ENCODE results near the gene KLHL29. TPM values are rescaled to one million over a fixed set of nuclear protein-coding genes. Genes with fewer than 3 reads are reported as not detected.

KLHL29 gene
- total RNA-seq, 6 experiments from 2014 or later = 1.2 to 10.2 (median 6.4) TPM

GRCh38 chr2:23745068-23745725, 360.2 kb downstream of the KLHL29 start:
- no peak for ATAC-seq
- 93% methylated on average over 7 of the region's 8 CpGs for WGBS (ENCODE audit: insufficient coverage, low coverage, low lambda C conversion rate, missing lambda C conversion rate)
- no peaks in the 10 kb centered on the region for H3K36me3 ChIP-seq

GRCh38 chr2:23745726-23746105, 360.7 kb downstream of the KLHL29 start:
- Histone ChIP-seq H3K27me3 (no peaks in the 10 kb centered on the region), H3K27ac (peak overlapping the region in 2 of 3 donors; percentile 2 to 20), H3K4me1 (peaks cover 0 to 14% (median 2%) of the 10 kb centered on the region in 4 donors), H3K4me3 (no peak overlapping the region), H3K9me3 (no peaks in the 10 kb centered on the region), H3K36me3 (no peaks in the 10 kb centered on the region)
- TF ChIP-seq, protein P1, sequence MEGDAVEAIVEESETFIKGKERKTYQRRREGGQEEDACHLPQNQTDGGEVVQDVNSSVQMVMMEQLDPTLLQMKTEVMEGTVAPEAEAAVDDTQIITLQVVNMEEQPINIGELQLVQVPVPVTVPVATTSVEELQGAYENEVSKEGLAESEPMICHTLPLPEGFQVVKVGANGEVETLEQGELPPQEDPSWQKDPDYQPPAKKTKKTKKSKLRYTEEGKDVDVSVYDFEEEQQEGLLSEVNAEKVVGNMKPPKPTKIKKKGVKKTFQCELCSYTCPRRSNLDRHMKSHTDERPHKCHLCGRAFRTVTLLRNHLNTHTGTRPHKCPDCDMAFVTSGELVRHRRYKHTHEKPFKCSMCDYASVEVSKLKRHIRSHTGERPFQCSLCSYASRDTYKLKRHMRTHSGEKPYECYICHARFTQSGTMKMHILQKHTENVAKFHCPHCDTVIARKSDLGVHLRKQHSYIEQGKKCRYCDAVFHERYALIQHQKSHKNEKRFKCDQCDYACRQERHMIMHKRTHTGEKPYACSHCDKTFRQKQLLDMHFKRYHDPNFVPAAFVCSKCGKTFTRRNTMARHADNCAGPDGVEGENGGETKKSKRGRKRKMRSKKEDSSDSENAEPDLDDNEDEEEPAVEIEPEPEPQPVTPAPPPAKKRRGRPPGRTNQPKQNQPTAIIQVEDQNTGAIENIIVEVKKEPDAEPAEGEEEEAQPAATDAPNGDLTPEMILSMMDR (IDR thresholded peaks at IDR 0.05) = no peak
- no peak for TF ChIP-seq POLR2A (IDR thresholded peaks at IDR 0.05)
- intact Hi-C loops (cut with DNase I) = no loop called here
- peak in 1 of 3 donors; percentile 66 for DNase-seq
- peak; percentile 97 to 99 (median 98) for ATAC-seq

More at GRCh38 chr2:23745068-23745725, 360.2 kb downstream of the KLHL29 start:
- peaks cover 0 to 14% (median 2%) of the 10 kb centered on the region in 4 donors for H3K4me1 ChIP-seq
- intact Hi-C loops (cut with DNase I) = no loop called here
- no peak overlapping the region for H3K4me3 ChIP-seq
- DNase-seq = no peak
- no peak overlapping the region for H3K27ac ChIP-seq
- H3K9me3 ChIP-seq = no peaks in the 10 kb centered on the region
- TF ChIP-seq, protein P1 (IDR thresholded peaks at IDR 0.05) = no peak
- TF ChIP-seq POLR2A (IDR thresholded peaks at IDR 0.05) = no peak
- H3K27me3 ChIP-seq = no peaks in the 10 kb centered on the region

DNA sequence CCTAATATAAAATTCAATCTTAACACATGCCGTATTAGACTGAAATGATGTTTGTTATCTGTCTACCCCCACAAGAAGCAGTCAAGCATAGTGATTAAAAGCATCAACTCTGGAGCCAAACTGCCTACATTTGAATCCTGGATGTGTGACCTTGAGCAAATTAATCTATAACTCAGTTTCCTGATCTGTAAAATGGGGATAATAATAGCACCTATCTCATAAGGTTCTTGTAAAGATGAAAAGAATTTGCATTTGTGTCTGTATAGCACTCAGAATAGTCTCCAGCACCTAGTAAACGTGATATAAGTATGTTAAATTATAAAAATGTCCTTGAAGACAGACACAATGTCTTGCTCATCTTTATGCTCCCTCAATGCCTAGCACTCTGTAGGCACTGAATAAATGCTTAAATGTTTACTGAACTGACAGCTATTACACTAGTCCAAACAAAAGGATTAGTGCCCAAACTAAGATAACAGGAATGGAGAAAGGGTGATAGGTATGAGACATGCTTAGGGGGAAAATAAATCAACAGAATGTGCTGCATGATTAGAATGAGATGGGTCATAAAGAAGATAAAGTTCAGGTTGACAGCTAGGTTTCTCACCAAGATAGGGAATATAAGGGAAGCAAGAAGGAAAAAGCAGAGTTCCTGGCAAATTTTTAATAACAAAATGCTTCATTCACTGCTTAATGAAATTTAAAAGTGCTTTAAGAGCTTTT, 361.3 kb downstream of the KLHL29 start:
- TF ChIP-seq, protein P1 (IDR thresholded peaks at IDR 0.05) = no peak
- no peak for TF ChIP-seq POLR2A (IDR thresholded peaks at IDR 0.05)
- Histone ChIP-seq H3K4me1 (peaks cover 0 to 14% (median 2%) of the 10 kb centered on the region in 4 donors), H3K36me3 (no peaks in the 10 kb centered on the region), H3K27ac (peak overlapping the region in 2 of 3 donors; percentile 2 to 20), H3K9me3 (no peaks in the 10 kb centered on the region), H3K4me3 (no peak overlapping the region), H3K27me3 (no peaks in the 10 kb centered on the region)
- intact Hi-C loops (cut with DNase I) = no loop called here
- WGBS (ENCODE audit: insufficient coverage, low coverage, low lambda C conversion rate, missing lambda C conversion rate) = 62% methylated on average over 2 of the region's 2 CpGs
- DNase-seq = no peak
- ATAC-seq = peak; percentile 19 to 30 (median 26)

DNA sequence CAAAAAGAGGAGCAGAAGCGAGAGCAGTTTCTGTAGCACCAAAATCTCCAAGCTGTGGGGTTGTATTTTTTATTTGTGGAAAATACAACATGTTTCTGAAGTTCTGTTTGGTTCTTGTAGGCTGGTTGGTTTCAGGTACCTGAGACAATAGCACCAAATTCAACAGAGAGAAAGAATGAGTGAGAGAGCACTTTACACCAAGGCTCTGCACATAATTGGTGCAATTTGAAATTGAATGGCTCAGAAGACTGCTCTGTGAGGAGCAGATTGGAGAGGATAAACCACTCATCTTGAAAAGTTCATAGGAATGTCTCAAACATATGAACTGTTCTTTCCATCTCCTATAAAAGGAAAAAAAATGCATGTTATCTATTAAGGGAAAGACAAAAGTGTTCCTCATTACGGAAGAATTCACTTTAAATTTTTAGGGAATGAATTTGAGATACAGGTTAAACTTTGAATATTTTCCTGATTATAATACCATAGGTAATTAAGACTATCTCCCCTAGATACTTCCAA, 366.8 kb downstream of the KLHL29 start:
- 100% methylated on average over 2 of the region's 2 CpGs for WGBS (ENCODE audit: insufficient coverage, low coverage, low lambda C conversion rate, missing lambda C conversion rate)
- DNase-seq (no peak), ATAC-seq (no peak)
- Histone ChIP-seq H3K36me3 (no peaks in the 10 kb centered on the region), H3K9me3 (no peaks in the 10 kb centered on the region), H3K27me3 (no peaks in the 10 kb centered on the region), H3K4me1 (no peaks in the 10 kb centered on the region), H3K4me3 (no peak overlapping the region), H3K27ac (no peak overlapping the region)
- TF ChIP-seq POLR2A (IDR thresholded peaks at IDR 0.05) = no peak
- TF ChIP-seq, protein P1 (IDR thresholded peaks at IDR 0.05) = no peak
- intact Hi-C loops (cut with DNase I) = no loop called here
